Keratinocyte (primary cell): ENCODE results near the gene ASS1.

Experiments used
- CTCF ChIP-seq, 3 experiments: IDR thresholded peaks in 1 of 3; conservative IDR thresholded peaks in 1 of 3; optimal IDR thresholded peaks in 1 of 3; 2 replicates in 2 of 3; 3 replicates in 1 of 3; pipeline versions ENCODE3 to v1.5.1; 2011; ENCODE audit warnings: low read length in 3 of 3, mild to moderate bottlenecking in 3 of 3, moderate library complexity in 2 of 3, control low read depth in 1 of 3, inconsistent platforms in 1 of 3; ENCODE audit not compliant: insufficient read depth in 2 of 3; ENCODE audit errors: extremely low read depth in 1 of 3
- EZH2 ChIP-seq: IDR thresholded peaks from one replicate; pipeline ENCODE4 v1.6.1; 2012; ENCODE audit warnings: inconsistent platforms, mild to moderate bottlenecking, low read length, moderate library complexity

GRCh38 chr9:130500340-130501180, 55.8 kb downstream of the ASS1 start:
- TF ChIP-seq CTCF (optimal IDR thresholded peaks at IDR 0.05 in 1 of 3, IDR thresholded peaks at IDR 0.05 in 1 of 3, conservative IDR thresholded peaks at IDR 0.05 in 1 of 3; ENCODE audit: extremely low read depth in 1 of 3, insufficient read depth in 2 of 3, low read length in 3 of 3) (no peak), EZH2 (no peak)
